Measurements from ENCODE around the gene SIGLEC12. TPM values are rescaled to one million over a fixed set of nuclear protein-coding genes. Genes with fewer than 3 reads are reported as not detected.

SIGLEC12 gene
- total RNA-seq, 5 donors from 2014 or later (not counting 1 experiment from before 2014, with no cell fraction given): not detected

Other genes starting within 250 kb of the SIGLEC12 start
- gene IGLON5, start 190.2 kb downstream of the SIGLEC12 start, total RNA-seq: under 1 TPM in 1 of 5 donors, not detected in 4; 0.10 TPM
- gene VSIG10L, start 159.7 kb downstream of the SIGLEC12 start, total RNA-seq: under 1 TPM; 0.18 to 0.70 (median 0.39) TPM
- gene ETFB, start 135.4 kb downstream of the SIGLEC12 start, total RNA-seq: 10 to 100 TPM; 37.8 to 67.8 (median 61.1) TPM
- gene CLDND2, start 132.8 kb downstream of the SIGLEC12 start, total RNA-seq: 1 to 10 TPM; 2.0 to 8.5 (median 5.8) TPM
- 100 to 1,000 TPM in 4 of 5 donors, 10 to 100 TPM in 1; 42.9 to 356 (median 105) TPM for gene NKG7, start 129.1 kb downstream of the SIGLEC12 start, total RNA-seq
- not detected for gene LIM2, start 113.8 kb downstream of the SIGLEC12 start, total RNA-seq
- gene C19orf84, start 111.2 kb downstream of the SIGLEC12 start, total RNA-seq: not detected
- gene SIGLEC10, start 84.2 kb downstream of the SIGLEC12 start, total RNA-seq: 1 to 10 TPM in 3 of 5 donors, under 1 TPM in 2; 0.67 to 6.7 (median 1.8) TPM
- not detected for gene SIGLEC8, start 43.3 kb downstream of the SIGLEC12 start, total RNA-seq
- not detected for gene CEACAM18, start 23.3 kb downstream of the SIGLEC12 start, total RNA-seq
- gene SIGLEC6, start 29.9 kb upstream of the SIGLEC12 start, total RNA-seq: under 1 TPM in 4 of 5 donors, not detected in 1; 0.23 to 0.79 (median 0.64) TPM
- 10 to 100 TPM in 3 of 5 donors, 1 to 10 TPM in 2; 6.7 to 16.8 (median 12.3) TPM for gene ZNF175, start 69.5 kb upstream of the SIGLEC12 start, total RNA-seq
- gene SIGLEC5, start 128.6 kb upstream of the SIGLEC12 start, total RNA-seq: under 1 TPM in 2 of 5 donors, not detected in 3; 0.16 to 0.26 TPM
- gene SIGLEC14, start 145.0 kb upstream of the SIGLEC12 start, total RNA-seq: 1 to 10 TPM in 1 of 5 donors, under 1 TPM in 2, not detected in 2; 0.68 to 1.1 (median 0.93) TPM
- 1 to 10 TPM; 5.5 to 9.9 (median 6.9) TPM for gene SPACA6, start 191.5 kb upstream of the SIGLEC12 start, total RNA-seq
- gene HAS1, start 222.2 kb upstream of the SIGLEC12 start, total RNA-seq: not detected

All from T-cell (primary cell).